Thyroid gland (tissue), 4 donors: ENCODE results near the gene PSMD9. TPM values are rescaled to one million over a fixed set of nuclear protein-coding genes. Genes with fewer than 3 reads are reported as not detected.
"Not testable (repeated sequence)": the region's sequence is repeated elsewhere in the genome, so short reads cannot be mapped to it uniquely, and the experiment has no call there.

Experiments
- DNase-seq, 2 donors: peaks; one replicate each; pipeline ENCODE4 v3.0.0-alpha.2; 2019
- H3K27ac ChIP-seq, 3 donors: fragments of 200-600 bp; sonication (generic); 1 replicate in 2 of 3; 2 replicates in 1 of 3; pipeline ENCODE4 v1.5.1; 2016 to 2019; ENCODE audit warnings: mild to moderate bottlenecking in 1 of 3, moderate library complexity in 1 of 3
- H3K27me3 ChIP-seq: fragments of 200-600 bp; sonication (generic); one replicate; pipeline ENCODE4 v1.5.1; 2019
- H3K36me3 ChIP-seq, 2 donors: fragments of 200-600 bp; sonication (generic); one replicate each; pipeline ENCODE4 v1.5.1; 2016 to 2019
- H3K4me1 ChIP-seq, 2 donors: fragments of 200-600 bp; sonication (generic); one replicate each; pipeline ENCODE4 v1.5.1; 2017 to 2019
- H3K4me3 ChIP-seq, 3 donors: fragments of 200-600 bp; sonication (generic); replicated peaks in 1 of 3; 1 replicate in 2 of 3; 2 replicates in 1 of 3; pipeline ENCODE4 v1.5.1; 2016; ENCODE audit warnings: mild to moderate bottlenecking in 1 of 3
- H3K9me3 ChIP-seq: fragments of 200-600 bp; sonication (generic); one replicate; pipeline ENCODE4 v1.5.1; 2017
- POLR2A ChIP-seq, 2 donors: fragments of 450-650 bp; IDR thresholded peaks; one replicate each; pipeline ENCODE4 v1.6.1; 2017; ENCODE audit warnings: antibody characterized with exemption in 2 of 2, mild to moderate bottlenecking in 2 of 2, moderate library complexity in 1 of 2
- WGBS, 2 donors: methylation state at CpG; one replicate each; pipeline ENCODE4 v1.1.5; 2017; 5-methylcytosine and 5-hydroxymethylcytosine counted together
- intact Hi-C: fragments of 100-400 bp; cut with DNase I; formaldehyde crosslinking; loops from one replicate; pipeline ENCODE4 v1.15.1; 2023
- total RNA-seq, 4 donors: library from RNA; depleted of rRNA; stranded (reverse); fragments of >200 nt; gene quantifications; one replicate each; pipeline ENCODE4 v1.2.3, GENCODE V29; 2016
- TF ChIP-seq, protein P1 (sequence below), 6 experiments: fragments of 200-600 bp in 3 of 6; fragments of 450-650 bp in 3 of 6; sonication (generic) in 3 of 6; IDR thresholded peaks; one replicate each; pipeline ENCODE4 v1.5.1; 2016 to 2019; ENCODE audit warnings: antibody characterized with exemption in 6 of 6, mild to moderate bottlenecking in 2 of 6, inconsistent platforms in 1 of 6, moderate library complexity in 1 of 6

PSMD9 gene
- total RNA-seq, 4 donors from 2014 or later, result 67.9 to 149 (median 97.4) TPM

DNA sequence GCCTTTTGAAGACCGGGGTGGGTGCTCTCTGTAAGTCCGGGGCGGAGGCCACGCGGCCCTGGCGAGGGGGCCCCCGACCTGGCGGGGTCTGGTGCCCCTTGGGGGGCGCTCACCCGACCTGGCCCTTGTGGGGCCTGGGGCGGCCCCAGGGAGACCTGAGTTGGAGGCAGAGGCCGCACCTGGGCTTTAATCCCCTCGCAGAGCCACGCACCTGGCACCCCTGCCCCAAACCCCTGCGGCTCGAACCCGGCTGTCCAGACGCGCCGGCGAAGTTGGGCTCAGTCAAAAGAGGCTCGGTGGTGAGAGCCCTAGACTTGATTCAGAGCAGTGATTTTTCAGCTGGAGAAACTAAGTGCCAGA, 30.1 kb downstream of the PSMD9 start:
- DNase-seq, result peak; percentile 32 to 35
- Histone ChIP-seq H3K36me3 (peaks cover 20 to 21% of the 10 kb centered on the region in 2 donors), H3K27me3 (no peaks in the 10 kb centered on the region), H3K4me1 (peaks cover 8 to 10% of the 10 kb centered on the region in 2 donors), H3K4me3 (peak overlapping the region; percentile 3 to 51 (median 24)), H3K9me3 (no peaks in the 10 kb centered on the region), H3K27ac (peak overlapping the region in 1 of 3 donors; percentile 67)
- intact Hi-C loops, result loop anchor here (5.0 kb wide), 1 partner anchor 209 kb away; no protein-coding TSS in a partner anchor
- TF ChIP-seq POLR2A (IDR thresholded peaks at IDR 0.05), result no peak
- TF ChIP-seq, protein P1, sequence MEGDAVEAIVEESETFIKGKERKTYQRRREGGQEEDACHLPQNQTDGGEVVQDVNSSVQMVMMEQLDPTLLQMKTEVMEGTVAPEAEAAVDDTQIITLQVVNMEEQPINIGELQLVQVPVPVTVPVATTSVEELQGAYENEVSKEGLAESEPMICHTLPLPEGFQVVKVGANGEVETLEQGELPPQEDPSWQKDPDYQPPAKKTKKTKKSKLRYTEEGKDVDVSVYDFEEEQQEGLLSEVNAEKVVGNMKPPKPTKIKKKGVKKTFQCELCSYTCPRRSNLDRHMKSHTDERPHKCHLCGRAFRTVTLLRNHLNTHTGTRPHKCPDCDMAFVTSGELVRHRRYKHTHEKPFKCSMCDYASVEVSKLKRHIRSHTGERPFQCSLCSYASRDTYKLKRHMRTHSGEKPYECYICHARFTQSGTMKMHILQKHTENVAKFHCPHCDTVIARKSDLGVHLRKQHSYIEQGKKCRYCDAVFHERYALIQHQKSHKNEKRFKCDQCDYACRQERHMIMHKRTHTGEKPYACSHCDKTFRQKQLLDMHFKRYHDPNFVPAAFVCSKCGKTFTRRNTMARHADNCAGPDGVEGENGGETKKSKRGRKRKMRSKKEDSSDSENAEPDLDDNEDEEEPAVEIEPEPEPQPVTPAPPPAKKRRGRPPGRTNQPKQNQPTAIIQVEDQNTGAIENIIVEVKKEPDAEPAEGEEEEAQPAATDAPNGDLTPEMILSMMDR (IDR thresholded peaks at IDR 0.05), result no peak
- WGBS, 2 donors, result 25 to 30% methylated on average over 10 to 14 of the region's 22 CpGs

DNA sequence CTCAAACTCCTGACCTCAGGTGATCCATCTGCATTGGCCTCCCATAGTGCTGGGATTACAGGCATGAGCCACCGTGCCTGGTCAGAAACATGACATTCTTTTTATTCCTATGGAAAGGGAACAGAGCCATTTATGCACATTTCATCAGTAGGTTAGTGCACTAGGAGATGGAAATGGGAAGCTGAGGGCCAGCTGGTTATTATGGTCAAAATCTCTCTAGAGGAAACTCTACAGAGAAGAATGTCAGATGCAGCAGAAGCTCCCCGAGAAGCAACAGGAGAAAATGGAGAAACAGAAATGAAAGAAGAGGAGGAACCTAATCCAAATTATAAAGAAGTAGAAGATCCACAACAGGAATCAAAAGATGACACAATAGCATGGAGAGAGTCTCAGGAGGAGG, 32.5 kb downstream of the PSMD9 start:
- peaks cover 13 to 14% of the 10 kb centered on the region in 2 donors for H3K36me3 ChIP-seq
- TF ChIP-seq POLR2A (IDR thresholded peaks at IDR 0.05), result no peak
- TF ChIP-seq, protein P1 (IDR thresholded peaks at IDR 0.05), result no peak
- no peaks in the 10 kb centered on the region for H3K9me3 ChIP-seq
- WGBS, 2 donors, result 86 to 94% methylated on average over 2 of the region's 2 CpGs
- H3K27me3 ChIP-seq, result no peaks in the 10 kb centered on the region
- H3K27ac ChIP-seq, result no peak overlapping the region
- H3K4me1 ChIP-seq, result peaks cover 8 to 26% of the 10 kb centered on the region in 2 donors
- intact Hi-C loops, result no loop called here
- no peak overlapping the region for H3K4me3 ChIP-seq
- DNase-seq, result no peak

DNA sequence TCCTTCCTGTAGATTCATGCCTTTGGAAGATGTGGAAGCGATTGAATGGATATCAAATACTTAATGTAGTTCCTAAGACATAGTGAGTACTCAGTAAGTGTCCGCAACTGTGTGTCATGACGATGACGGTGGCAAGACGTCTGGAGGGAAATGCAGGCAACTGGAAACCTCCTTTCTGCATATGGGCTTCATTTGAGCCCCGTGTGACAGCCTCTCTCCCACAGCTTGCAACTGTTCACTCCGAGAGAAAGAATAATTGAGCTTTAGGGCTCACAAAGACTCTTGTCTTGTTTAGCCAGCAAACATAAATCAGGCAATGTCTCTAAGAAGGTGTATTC, 36.7 kb downstream of the PSMD9 start:
- Histone ChIP-seq H3K9me3 (no peaks in the 10 kb centered on the region), H3K27ac (peak overlapping the region; percentile 73 to 79 (median 77)), H3K4me1 (peaks cover 0 to 21% of the 10 kb centered on the region in 2 donors), H3K4me3 (no peak overlapping the region), H3K27me3 (no peaks in the 10 kb centered on the region), H3K36me3 (no peaks in the 10 kb centered on the region)
- 55 to 69% methylated on average over 7 of the region's 7 CpGs for WGBS, 2 donors
- TF ChIP-seq, protein P1 (IDR thresholded peaks at IDR 0.05), result no peak
- no peak for TF ChIP-seq POLR2A (IDR thresholded peaks at IDR 0.05)
- intact Hi-C loops, result no loop called here
- no peak for DNase-seq

DNA sequence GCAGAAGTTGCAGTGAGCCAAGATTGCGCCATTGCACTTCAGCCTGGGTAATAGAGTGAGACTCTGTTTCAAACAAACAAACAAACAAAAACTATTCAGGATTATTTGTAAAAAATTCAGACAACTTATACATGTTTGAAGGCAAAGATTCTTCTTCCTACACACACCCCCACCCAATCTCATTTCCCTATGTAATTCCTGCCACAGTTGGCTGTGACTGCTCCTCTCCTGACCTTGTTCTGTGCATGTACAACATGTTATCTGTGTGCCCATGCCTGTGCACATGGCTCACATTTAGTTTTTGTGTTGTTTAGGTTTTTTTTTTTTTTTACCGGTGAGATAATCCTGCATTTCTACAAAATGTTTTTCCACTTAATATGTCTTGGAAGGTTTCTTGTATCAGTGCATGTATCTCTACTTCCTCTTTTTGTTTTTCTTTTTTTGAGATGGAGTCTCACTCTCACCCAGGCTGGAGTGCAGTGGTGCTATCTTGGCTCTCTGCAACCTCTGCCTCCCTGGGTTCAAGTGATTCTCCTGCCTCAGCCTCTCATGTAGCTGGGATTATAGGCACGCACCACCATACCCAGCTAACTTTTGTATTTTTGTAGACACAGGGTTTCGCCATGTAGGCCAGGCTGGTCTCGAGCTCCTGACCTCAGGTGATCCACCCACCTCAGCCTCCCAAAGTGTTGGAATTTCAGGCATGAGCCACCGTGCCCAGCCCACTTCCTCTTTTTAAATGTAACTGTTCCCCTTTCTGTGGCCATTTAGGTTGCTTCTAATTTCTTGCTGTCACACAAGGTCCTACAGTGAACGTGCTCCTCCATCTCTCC, 38.5 kb downstream of the PSMD9 start:
- no peaks in the 10 kb centered on the region for H3K36me3 ChIP-seq
- 84 to 85% methylated on average over 7 of the region's 7 CpGs for WGBS, 2 donors
- DNase-seq, result no peak
- TF ChIP-seq POLR2A (IDR thresholded peaks at IDR 0.05), result no peak
- TF ChIP-seq, protein P1 (IDR thresholded peaks at IDR 0.05), result no peak
- H3K27me3 ChIP-seq, result no peaks in the 10 kb centered on the region
- H3K9me3 ChIP-seq, result no peaks in the 10 kb centered on the region
- peaks cover 0 to 22% of the 10 kb centered on the region in 2 donors for H3K4me1 ChIP-seq
- H3K27ac ChIP-seq, result no peak overlapping the region
- intact Hi-C loops, result no loop called here
- no peak overlapping the region for H3K4me3 ChIP-seq

DNA sequence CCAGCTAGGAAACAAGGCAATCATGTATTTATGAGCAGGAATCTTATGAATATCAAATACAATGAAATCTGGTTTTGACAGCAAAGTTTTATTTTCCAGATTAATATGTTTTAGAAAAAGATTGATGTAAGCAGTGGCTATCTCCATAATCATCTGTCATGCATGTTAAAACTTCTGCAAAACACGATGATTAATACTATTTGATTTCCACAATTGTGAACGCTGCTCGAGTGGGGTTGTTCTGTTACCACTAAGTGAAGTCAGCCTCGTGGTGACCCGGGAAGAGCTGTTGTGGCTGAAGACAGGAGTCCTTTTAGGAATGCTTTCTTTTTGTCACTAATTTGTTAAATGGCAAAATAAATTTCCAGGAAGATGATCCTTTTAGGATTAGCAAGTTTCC, 39.2 kb downstream of the PSMD9 start:
- no peak for DNase-seq
- Histone ChIP-seq H3K4me1 (peaks cover 0 to 30% of the 10 kb centered on the region in 2 donors), H3K4me3 (no peak overlapping the region), H3K36me3 (no peaks in the 10 kb centered on the region), H3K27ac (no peak overlapping the region), H3K9me3 (no peaks in the 10 kb centered on the region), H3K27me3 (no peaks in the 10 kb centered on the region)
- intact Hi-C loops, result no loop called here
- TF ChIP-seq, protein P1 (IDR thresholded peaks at IDR 0.05), result no peak
- TF ChIP-seq POLR2A (IDR thresholded peaks at IDR 0.05), result no peak
- 67 to 82% methylated on average over 5 of the region's 5 CpGs for WGBS, 2 donors

DNA sequence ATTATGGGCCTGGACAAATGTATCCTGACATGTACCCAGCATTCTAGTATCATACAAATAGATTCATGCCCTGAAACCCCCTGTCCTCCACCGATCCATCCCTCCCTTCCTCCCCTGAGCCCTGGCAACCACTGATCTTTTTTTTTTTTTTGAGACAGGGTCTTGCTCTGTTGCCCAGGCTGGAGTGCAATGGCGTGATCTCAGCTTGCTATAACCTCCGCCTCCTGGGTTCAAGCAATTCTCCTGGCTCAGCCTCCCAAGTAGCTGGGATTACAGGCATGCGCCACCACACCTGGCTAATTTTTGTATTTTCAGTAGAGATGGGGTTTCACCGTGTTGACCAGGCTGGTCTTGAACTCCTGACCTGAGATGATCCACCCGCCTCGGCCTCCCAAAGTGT, 41.0 kb downstream of the PSMD9 start:
- H3K36me3 ChIP-seq, H3K9me3 ChIP-seq, H3K4me3 ChIP-seq, H3K27ac ChIP-seq, DNase-seq, H3K27me3 ChIP-seq, intact Hi-C loops: not testable (repeated sequence)
- peaks cover 4 to 30% of the 10 kb centered on the region in 2 donors for H3K4me1 ChIP-seq
- WGBS, 2 donors, result 94 to 98% methylated on average over 7 of the region's 7 CpGs
